ENCODE measurements around the gene SANBR.
"Not testable (repeated sequence)": the region's sequence is repeated elsewhere in the genome, so short reads cannot be mapped to it uniquely, and the experiment has no call there.

SANBR gene

GRCh38 chr2:61065714-61066709, at the start of gene SANBR:
Gene SANBR, plus strand, starts transcription at chr2:61065871. Its CDS starts 4,480 bp downstream, at chr2:61070351.
- peak; percentile 84 for DNase-seq (ENCODE audit: low read depth)

GRCh38 chr2:61015976-61016375, 49.7 kb upstream of the SANBR start:
- no peak for DNase-seq (ENCODE audit: low read depth)

DNA sequence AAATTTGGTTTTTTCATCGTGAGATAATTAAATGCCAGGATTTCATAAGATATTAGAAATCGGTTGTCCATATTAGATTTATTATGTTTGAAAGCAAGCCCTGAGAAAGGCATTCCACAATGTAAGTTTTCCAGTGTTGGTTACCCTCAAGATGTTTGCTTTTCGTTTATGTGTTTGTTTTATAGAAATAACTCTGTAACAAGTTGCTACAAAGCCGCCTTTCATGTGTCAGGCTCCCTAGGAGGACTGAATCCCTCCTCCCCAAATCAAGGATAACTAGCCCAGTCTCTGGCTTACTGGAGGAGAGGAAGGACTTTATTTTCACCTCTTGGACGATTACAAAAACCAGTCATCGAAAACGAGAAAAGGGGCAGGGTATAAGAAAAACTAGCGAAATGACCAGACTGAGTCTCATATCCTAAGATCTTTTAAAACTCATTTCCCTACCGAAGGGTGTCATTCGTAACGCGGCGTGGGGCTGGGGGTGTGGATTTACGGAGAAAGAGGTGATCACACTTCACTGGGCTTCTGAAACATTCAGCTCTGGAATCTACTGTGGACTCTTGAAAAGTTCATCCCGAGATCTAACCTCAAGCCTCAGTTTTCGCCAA, 49.2 kb upstream of the SANBR start:
- DNase-seq (ENCODE audit: low read depth), result peak; percentile 48

GRCh38 chr2:61017003-61017555, 48.6 kb upstream of the SANBR start:
- peak; percentile 63 for DNase-seq (ENCODE audit: low read depth)

DNA sequence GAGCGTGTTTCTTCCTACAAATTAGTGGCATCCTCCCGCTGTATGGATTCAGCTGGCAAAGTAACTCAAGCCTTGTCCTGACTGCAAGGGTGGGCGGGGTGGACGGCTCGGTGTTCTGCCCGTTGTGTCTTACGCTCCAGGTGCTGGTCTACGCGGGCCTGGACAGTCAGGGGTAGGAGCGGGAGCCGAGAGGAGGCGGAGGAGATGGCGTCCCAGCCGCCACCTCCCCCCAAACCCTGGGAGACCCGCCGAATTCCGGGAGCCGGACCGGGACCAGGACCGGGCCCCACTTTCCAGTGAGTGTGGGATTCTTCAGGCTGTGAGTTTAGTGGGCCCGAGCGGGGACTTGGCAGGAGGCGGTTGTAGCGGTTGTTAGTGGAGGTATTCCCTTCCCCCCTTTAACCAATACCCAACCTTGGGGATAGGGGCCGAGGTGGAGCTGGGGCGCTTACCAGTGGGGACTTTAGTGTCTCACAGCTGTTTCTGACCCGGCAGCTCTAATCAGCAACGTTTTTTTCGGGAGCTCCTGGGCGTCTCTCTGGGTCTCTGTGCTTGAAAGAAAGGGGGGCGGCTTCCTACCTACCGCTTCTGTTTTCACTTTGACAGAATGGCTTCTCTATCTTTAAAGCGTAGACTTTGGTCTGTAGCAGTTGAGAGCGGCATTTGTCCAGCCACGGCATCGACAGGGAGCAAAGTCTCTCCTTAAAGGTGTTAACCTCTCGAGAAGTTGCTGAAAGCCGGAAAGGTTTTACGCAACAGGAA, 47.9 kb upstream of the SANBR start, which contains the start of the genes PEX13 and PUS10:
TSS of gene PEX13 (plus strand) at position 165 of the 762 bp plus-strand sequence. CDS start at position 205, 40 bp downstream.
TSS of gene PUS10 (minus strand) at position 700 of the 762 bp plus-strand sequence. CDS start 6,365 bp downstream, outside the sequence.
- peak; percentile 63 for DNase-seq (ENCODE audit: low read depth)

GRCh38 chr2:61018318-61018755, 47.3 kb upstream of the SANBR start:
- DNase-seq (ENCODE audit: low read depth), result no peak

GRCh38 chr2:61018798-61019197, 46.9 kb upstream of the SANBR start:
- DNase-seq (ENCODE audit: low read depth), result no peak

GRCh38 chr2:61021228-61021660, 44.4 kb upstream of the SANBR start:
- DNase-seq (ENCODE audit: low read depth), result no peak

- no peak for DNase-seq (ENCODE audit: low read depth)
Measured at GRCh38 chr2:61023670-61024069, 42.0 kb upstream of the SANBR start.

DNA sequence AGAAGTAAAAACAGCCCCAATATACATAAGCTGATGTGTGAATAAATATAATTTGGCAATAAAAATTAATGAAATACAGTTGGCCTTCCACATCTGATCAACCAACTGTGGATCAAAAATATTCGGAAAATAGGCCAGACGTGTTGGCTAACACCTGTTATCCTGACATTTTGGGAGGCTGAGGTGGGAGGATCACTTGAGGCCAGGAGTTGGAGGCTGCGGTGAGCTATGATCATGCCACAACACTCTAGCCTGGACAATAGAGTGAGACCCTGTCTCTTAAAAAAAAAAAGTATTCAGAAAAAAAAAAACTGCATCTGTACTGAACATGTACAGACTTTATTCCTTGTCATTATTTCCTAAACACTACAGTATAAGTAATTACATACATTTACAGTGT, 36.1 kb upstream of the SANBR start:
- no peak for DNase-seq (ENCODE audit: low read depth)

- not testable (repeated sequence) for DNase-seq (ENCODE audit: low read depth)
Measured at GRCh38 chr2:61034592-61034991, 31.1 kb upstream of the SANBR start.

DNA sequence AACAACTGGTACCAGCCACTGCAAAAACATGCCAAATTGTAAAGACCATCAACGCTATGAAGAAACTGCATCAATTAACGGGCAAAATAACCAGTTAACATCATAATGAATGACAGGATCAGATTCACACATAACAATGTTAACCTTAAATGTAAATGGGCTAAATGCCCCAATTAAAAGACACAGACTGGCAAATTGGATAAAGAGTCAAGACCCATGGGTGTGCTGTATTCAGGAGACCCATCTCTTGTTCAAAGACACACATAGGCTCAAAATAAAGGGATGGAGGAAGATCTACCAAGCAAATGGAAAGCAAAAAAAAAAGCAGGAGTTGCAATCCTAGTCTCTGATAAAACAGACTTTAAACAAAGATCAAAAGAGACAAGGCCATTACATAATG, 29.0 kb upstream of the SANBR start:
- not testable (repeated sequence) for DNase-seq (ENCODE audit: low read depth)

- no peak for DNase-seq (ENCODE audit: low read depth)
Measured at GRCh38 chr2:61042807-61043206, 22.9 kb upstream of the SANBR start.

- no peak for DNase-seq (ENCODE audit: low read depth)
Measured at GRCh38 chr2:61044636-61045035, 21.0 kb upstream of the SANBR start.

DNA sequence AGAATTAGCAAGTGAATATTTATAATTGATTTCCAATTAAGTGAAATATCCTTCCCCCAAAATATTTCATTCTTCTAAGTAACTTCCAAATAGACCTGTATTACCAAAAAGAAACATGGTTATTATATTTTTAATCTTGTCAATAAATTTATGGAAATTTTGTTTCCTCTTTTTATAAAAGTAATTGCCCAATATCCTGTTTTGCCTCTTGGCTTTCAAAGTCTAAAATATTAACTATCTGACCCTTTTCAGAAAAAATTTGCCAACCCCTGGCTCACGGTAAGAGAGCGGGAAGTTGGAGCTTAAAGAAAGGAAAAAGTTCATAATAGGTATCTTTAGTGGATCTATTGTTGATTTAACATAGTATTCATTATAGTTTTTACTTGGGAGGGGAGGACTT, 20.4 kb upstream of the SANBR start:
- no peak for DNase-seq (ENCODE audit: low read depth)

DNA sequence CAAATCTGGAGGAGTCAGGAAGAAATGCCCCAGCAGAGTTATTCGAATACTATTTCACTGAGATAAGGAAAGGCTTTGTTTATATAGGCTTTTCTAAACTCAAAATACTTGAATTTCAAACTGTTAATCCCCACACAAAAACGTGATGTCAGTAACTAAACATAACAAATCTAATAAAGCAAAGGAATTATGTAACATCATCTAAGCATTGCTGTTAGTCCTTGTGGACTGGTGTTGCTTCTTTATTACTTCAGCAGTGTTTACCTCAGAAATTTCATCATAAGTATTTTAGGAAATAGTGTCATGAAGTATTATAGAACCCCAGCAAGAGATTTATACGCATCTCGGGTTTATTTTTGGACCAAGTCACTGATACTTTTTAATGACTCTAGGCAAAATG, 19.7 kb upstream of the SANBR start:
- no peak for DNase-seq (ENCODE audit: low read depth)

DNA sequence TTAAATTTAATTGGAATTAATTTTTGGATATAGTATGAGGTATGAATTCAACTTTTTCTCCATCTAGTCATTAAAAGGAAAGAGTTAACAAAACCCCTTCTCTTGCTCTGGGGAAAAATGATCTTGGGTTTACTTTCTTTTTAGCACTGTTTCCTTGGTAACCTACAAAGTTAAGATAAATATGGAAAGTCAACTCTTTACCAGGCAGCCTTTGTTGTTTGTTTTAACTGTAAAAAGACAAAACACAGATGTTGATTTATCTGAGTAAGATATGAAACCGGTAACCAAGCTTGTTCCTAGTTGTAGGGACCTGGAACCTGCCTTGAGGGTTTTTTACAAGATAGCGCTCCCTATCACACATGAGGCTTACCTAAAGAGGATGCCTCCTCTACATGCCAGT, 10.1 kb upstream of the SANBR start:
- DNase-seq (ENCODE audit: low read depth), result no peak

- no peak for DNase-seq (ENCODE audit: low read depth)
Measured at GRCh38 chr2:61057562-61057961, 8.1 kb upstream of the SANBR start.

GRCh38 chr2:61059382-61059781, 6.3 kb upstream of the SANBR start:
- DNase-seq (ENCODE audit: low read depth), result no peak

DNA sequence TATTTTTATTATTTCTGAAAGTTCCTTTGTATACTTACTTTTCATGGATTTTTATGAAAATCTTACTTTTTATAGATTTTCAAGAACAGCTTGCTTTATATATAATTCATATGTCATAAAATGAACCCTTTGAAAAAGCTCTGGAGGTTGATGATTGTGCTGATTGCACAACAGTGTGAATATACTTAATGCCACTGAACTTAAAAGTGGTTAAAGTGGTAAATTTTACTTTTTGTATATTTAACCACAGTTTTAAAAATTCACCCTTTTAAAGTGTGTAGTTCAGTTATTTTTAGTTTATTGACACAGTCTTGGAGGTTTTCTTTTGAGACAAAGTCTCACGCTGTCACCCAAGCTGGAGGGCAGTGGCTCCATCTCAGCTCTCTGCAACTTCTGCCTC, 8.4 kb downstream of the SANBR start:
- DNase-seq (ENCODE audit: low read depth), result no peak

GRCh38 chr2:61085883-61086282, 20.2 kb downstream of the SANBR start:
- DNase-seq (ENCODE audit: low read depth), result no peak

DNA sequence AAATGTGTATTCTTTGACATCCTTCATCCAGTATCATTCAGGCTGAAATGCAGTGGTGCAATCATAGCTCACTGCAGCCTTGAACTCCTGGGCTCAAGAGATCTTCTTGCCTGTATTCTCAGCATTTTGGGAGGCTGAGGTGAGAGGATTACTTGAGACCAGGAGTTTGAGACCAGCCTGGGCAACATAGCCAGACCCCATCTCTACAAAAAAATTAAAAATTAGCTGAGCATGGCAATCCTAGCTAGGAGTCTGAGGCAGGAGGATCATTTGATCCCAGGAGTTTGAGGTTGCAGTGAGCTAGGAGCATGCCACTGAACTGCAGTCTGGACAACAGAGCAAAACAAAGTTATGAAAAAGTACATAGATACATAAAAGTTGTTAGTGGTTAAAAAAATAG, 24.1 kb downstream of the SANBR start:
- DNase-seq (ENCODE audit: low read depth), result no peak

Measured in activated T-cell treated with anti-CD3 and anti-CD28 coated beads for 48 hours (primary cell).